ENCODE results near the gene DLG2.

- TF ChIP-seq CTCF (IDR thresholded peaks at IDR 0.05) (no peak), ZFX (IDR thresholded peaks at IDR 0.05; ENCODE audit: borderline replicate concordance) (no peak)
These were observed 998.1 kb downstream of the DLG2 start for GRCh38 chr11:84628871-84629620.

All from 22Rv1 (cell line).